ENCODE data around the gene NFIB. TPM values are rescaled to one million over a fixed set of nuclear protein-coding genes. Genes with fewer than 3 reads are reported as not detected.
A peak's percentile ranks its signal among the peaks of the same experiment; 100 is the strongest.

The NFIB gene
- total RNA-seq, 1 experiment from 2014 or later: 14.3 TPM

DNA sequence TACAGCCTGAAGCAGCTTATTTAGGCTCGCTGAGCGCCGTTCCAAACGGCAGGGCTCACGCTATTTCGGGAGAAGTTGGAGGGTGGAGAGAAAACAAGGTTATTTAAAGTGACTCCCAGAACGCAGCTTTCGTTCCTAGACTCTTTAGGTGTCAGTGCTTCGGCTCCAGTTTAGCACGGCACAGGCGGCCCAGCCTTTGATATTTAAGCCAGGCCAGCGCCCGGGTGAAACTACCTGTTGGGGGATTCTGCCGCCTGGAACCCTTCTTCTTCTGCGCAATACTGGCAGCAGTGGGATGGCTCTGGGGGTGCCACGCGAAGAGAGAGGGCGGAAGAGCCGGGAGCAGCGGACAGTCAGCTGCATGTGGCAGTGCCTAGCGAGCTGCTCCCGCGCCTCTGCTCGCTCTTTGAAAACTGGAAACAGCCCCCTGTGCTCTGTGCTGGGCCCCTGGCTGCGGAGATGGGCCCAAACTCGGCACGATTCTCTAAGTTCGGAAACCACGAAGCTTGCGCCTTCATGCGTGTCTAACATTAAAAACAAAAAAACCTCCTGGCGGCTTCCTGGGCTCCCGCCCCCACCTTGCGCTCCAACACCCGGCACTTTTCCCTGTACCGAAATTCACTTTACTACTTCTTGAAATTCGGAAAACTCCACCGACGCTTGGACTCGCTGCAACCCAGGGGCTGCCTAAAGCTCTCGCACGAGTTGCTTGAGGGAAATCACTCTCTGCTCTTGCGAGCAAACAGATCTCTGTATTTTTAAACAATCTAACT, 34.6 kb upstream of the NFIB start:
- no CpG with 5 or more reads among the region's 43 CpGs for WGBS (ENCODE audit: extremely low coverage, insufficient read length, low lambda C conversion rate)
- TF ChIP-seq CTCF (conservative IDR thresholded peaks at IDR 0.05): no peak

More for the DNA sequence above, 34.6 kb upstream of the NFIB start:
- H3K9me3 ChIP-seq (ENCODE audit: control insufficient read depth, low read depth, low read length): no peaks in the 10 kb centered on the region
- no peak overlapping the region for H2BK12ac ChIP-seq (ENCODE audit: insufficient read length, low read depth, low read length)
- H3K23me2 ChIP-seq (ENCODE audit: insufficient read length, low read depth, low read length, poor library complexity, severe bottlenecking): peaks cover 53% of the 10 kb centered on the region
- Mint-ChIP-seq H3K27ac (no peak overlapping the region), H3K4me1 (peaks cover 46 to 47% of the 10 kb centered on the region in 2 experiments), H3K9me3 (no peaks in the 10 kb centered on the region), H3K36me3 (ENCODE audit: insufficient read depth in 1 of 3, low read depth in 3 of 3) (no peaks in the 10 kb centered on the region), H3K27me3 (ENCODE audit: low read depth) (peaks cover 84% of the 10 kb centered on the region), H3K4me3 (no peak overlapping the region)
- H4K5ac ChIP-seq (ENCODE audit: insufficient read length, low read depth, low read length): no peak overlapping the region
- no peak overlapping the region for H2BK120ac ChIP-seq (ENCODE audit: low read depth, low read length, poor library complexity, severe bottlenecking)
- no peak overlapping the region for H2AK5ac ChIP-seq (ENCODE audit: insufficient read length, low read length)
- H2AFZ ChIP-seq (ENCODE audit: low read length): no peak overlapping the region
- no peak overlapping the region; the same call in 1 of the 2 replicates for H3K14ac ChIP-seq (ENCODE audit: insufficient read depth, low read length)
- H3K18ac ChIP-seq (ENCODE audit: insufficient read length, low read depth, low read length): no peak overlapping the region
- H3K4me2 ChIP-seq (ENCODE audit: insufficient read depth, insufficient read length, low read length): peak overlapping the region; percentile 53
- DNase-seq: peak; percentile 49
- H3K27me3 ChIP-seq (ENCODE audit: insufficient read depth, low read length): peaks cover 42% of the 10 kb centered on the region
- H2BK20ac ChIP-seq (ENCODE audit: low read depth, low read length, poor library complexity, severe bottlenecking): no peak overlapping the region
- H3K56ac ChIP-seq (ENCODE audit: insufficient read length, low read depth, low read length): no peak overlapping the region
- H3T11ph ChIP-seq (ENCODE audit: low read length): no peak overlapping the region
- H4K20me1 ChIP-seq (ENCODE audit: control insufficient read depth, insufficient read depth, insufficient read length): no peaks in the 10 kb centered on the region
- no peak overlapping the region for H4K8ac ChIP-seq (replicated peaks; ENCODE audit: insufficient read length, low read depth, low read length)
- no peak overlapping the region for H4K91ac ChIP-seq (ENCODE audit: insufficient read length, low read depth, low read length)
- H3K4me1 ChIP-seq (ENCODE audit: insufficient read depth, low read length): peaks cover 2% of the 10 kb centered on the region; the same call in 1 of the 2 replicates
- no peaks in the 10 kb centered on the region for H3K79me1 ChIP-seq (ENCODE audit: insufficient read depth, low read depth, low read length, poor library complexity, severe bottlenecking)
- H3K4ac ChIP-seq (ENCODE audit: low read depth, low read length): no peak overlapping the region
- H3K27ac ChIP-seq (ENCODE audit: insufficient read length, low read depth, low read length): no peak overlapping the region
- no peak overlapping the region for H2BK15ac ChIP-seq (ENCODE audit: low read depth, low read length)
- no peaks in the 10 kb centered on the region for H3K79me2 ChIP-seq (ENCODE audit: insufficient read depth, low read length)
- H3K9ac ChIP-seq (ENCODE audit: extremely low read depth, insufficient read length, low read length): no peak overlapping the region
- H3K23ac ChIP-seq (ENCODE audit: insufficient read length, low read depth, low read length): no peak overlapping the region
- no peak overlapping the region for H2BK5ac ChIP-seq (ENCODE audit: insufficient read length, low read length)

Measured in H9 (cell line).